CD14-positive monocyte (primary cell): ENCODE results near the gene DZANK1. TPM values are rescaled to one million over a fixed set of nuclear protein-coding genes. Genes with fewer than 3 reads are reported as not detected.
A peak's percentile ranks its signal among the peaks of the same experiment; 100 is the strongest.

Experiments
- DNase-seq, 3 donors: peaks; one replicate each; pipeline ENCODE4 v3.0.0-alpha.2; 2011 to 2022
- H2AFZ ChIP-seq: 2 replicates; pipeline ENCODE4 v1.6.0; 2012; ENCODE audit warnings: mild to moderate bottlenecking, low read depth, low read length, inconsistent platforms; ENCODE audit not compliant: insufficient read depth, poor library complexity, severe bottlenecking
- H3K27ac ChIP-seq, 2 donors: 1 replicate in 1 of 2; 2 replicates in 1 of 2; pipeline ENCODE4 v1.5.1; 2012 to 2013; ENCODE audit warnings: low read length in 2 of 2, control low read depth in 1 of 2, inconsistent platforms in 1 of 2, low read depth in 1 of 2, mild to moderate bottlenecking in 1 of 2
- H3K27me3 ChIP-seq, 2 donors: one replicate each; pipeline versions ENCODE4 v1.6.0 to v1.6.1; 2011 to 2013; ENCODE audit warnings: low read length in 2 of 2; ENCODE audit not compliant: control insufficient read depth in 2 of 2, insufficient read depth in 2 of 2
- H3K36me3 ChIP-seq, 2 donors: replicated peaks in 1 of 2; 1 replicate in 1 of 2; 2 replicates in 1 of 2; pipeline versions ENCODE4 v1.5.1 to v1.6.1; 2012 to 2013; ENCODE audit warnings: low read length in 2 of 2, control low read depth in 1 of 2, inconsistent platforms in 1 of 2, mild to moderate bottlenecking in 1 of 2; ENCODE audit not compliant: insufficient read depth in 2 of 2, control insufficient read depth in 1 of 2
- H3K4me1 ChIP-seq, 2 donors: 1 replicate in 1 of 2; 2 replicates in 1 of 2; pipeline versions ENCODE4 v1.5.1 to v1.6.1; 2012 to 2013; ENCODE audit warnings: low read length in 2 of 2, control low read depth in 1 of 2, inconsistent platforms in 1 of 2, mild to moderate bottlenecking in 1 of 2, moderate library complexity in 1 of 2; ENCODE audit not compliant: insufficient read depth in 2 of 2, control insufficient read depth in 1 of 2
- H3K4me2 ChIP-seq: replicated peaks from 2 replicates; pipeline ENCODE3; 2012; ENCODE audit warnings: low read length, moderate library complexity, mild to moderate bottlenecking; ENCODE audit not compliant: poor library complexity, severe bottlenecking; ENCODE audit errors: extremely low read depth
- H3K4me3 ChIP-seq, 3 experiments: fragments of 200-600 bp in 1 of 3; sonication (generic) in 1 of 3; replicated peaks in 1 of 3; 1 replicate in 2 of 3; 2 replicates in 1 of 3; pipeline ENCODE4 v1.5.1; 2011 to 2013; ENCODE audit warnings: low read length in 3 of 3, mild to moderate bottlenecking in 3 of 3, control low read depth in 2 of 3, low read depth in 2 of 3, inconsistent platforms in 1 of 3, moderate library complexity in 1 of 3
- H3K79me2 ChIP-seq: 2 replicates; pipeline ENCODE4 v1.6.0; 2012; ENCODE audit warnings: mild to moderate bottlenecking, control low read depth, inconsistent platforms, low read length, moderate library complexity; ENCODE audit not compliant: insufficient read depth
- H3K9ac ChIP-seq: 2 replicates; pipeline ENCODE4 v1.6.0; 2017; ENCODE audit warnings: low read length, mild to moderate bottlenecking; ENCODE audit not compliant: insufficient read depth, poor library complexity, severe bottlenecking
- H3K9me3 ChIP-seq, 2 donors: replicated peaks in 1 of 2; 1 replicate in 1 of 2; 2 replicates in 1 of 2; pipeline versions ENCODE4 v1.5.1 to v1.6.1; 2012 to 2013; ENCODE audit warnings: low read length in 2 of 2, control low read depth in 1 of 2; ENCODE audit not compliant: control insufficient read depth in 1 of 2, insufficient read depth in 1 of 2
- H4K20me1 ChIP-seq: 2 replicates; pipeline ENCODE4 v1.6.0; 2012; ENCODE audit warnings: mild to moderate bottlenecking, low read length, control low read depth, moderate library complexity; ENCODE audit not compliant: insufficient read depth
- H3K27ac Mint-ChIP-seq, 7 donors: one replicate each; pipeline ENCODE4 v1.8.0; 2020; ENCODE audit warnings: mild to moderate bottlenecking in 7 of 7, mixed read lengths in 7 of 7, moderate library complexity in 6 of 7, inconsistent platforms in 2 of 7
- H3K27me3 Mint-ChIP-seq, 3 donors: one replicate each; pipeline ENCODE4 v1.8.0; 2021 to 2022; ENCODE audit warnings: low read depth in 3 of 3, mild to moderate bottlenecking in 3 of 3, mixed read lengths in 3 of 3, moderate library complexity in 3 of 3, inconsistent platforms in 1 of 3
- H3K36me3 Mint-ChIP-seq, 2 donors: one replicate each; pipeline ENCODE4 v1.8.0; 2020; ENCODE audit warnings: mixed read lengths in 2 of 2, inconsistent platforms in 1 of 2, mild to moderate bottlenecking in 1 of 2
- H3K4me1 Mint-ChIP-seq: one replicate; pipeline ENCODE4 v1.8.0; 2020; ENCODE audit warnings: mild to moderate bottlenecking, mixed read lengths
- H3K4me3 Mint-ChIP-seq, 2 donors: one replicate each; pipeline ENCODE4 v1.8.0; 2020; ENCODE audit warnings: mild to moderate bottlenecking in 2 of 2, mixed read lengths in 2 of 2, moderate library complexity in 1 of 2
- H3K9me3 Mint-ChIP-seq, 7 donors: one replicate each; pipeline ENCODE4 v1.8.0; 2020 to 2022; ENCODE audit warnings: mixed read lengths in 7 of 7, mild to moderate bottlenecking in 6 of 7, moderate library complexity in 6 of 7, inconsistent platforms in 2 of 7
- CTCF ChIP-seq: fragments of 200-600 bp; IDR thresholded peaks from one replicate; pipeline ENCODE4 v1.8.0; 2022; ENCODE audit warnings: antibody characterized with exemption, mild to moderate bottlenecking
- WGBS: methylation state at CpG from one replicate; pipeline ENCODE4 v1.1.5; 2013; ENCODE audit warnings: missing lambda C conversion rate; ENCODE audit not compliant: insufficient coverage; 5-methylcytosine and 5-hydroxymethylcytosine counted together
- intact Hi-C, 2 donors: fragments of 100-400 bp; cut with micrococcal nuclease; formaldehyde crosslinking; loops; one replicate each; pipeline versions ENCODE4 v1.15.0 to v1.15.1; 2023
- polyA plus RNA-seq, 3 donors: library from polyadenylated mRNA; depleted of rRNA in 1 of 3; unstranded in 2 of 3; stranded (reverse) in 1 of 3; fragments of 300-500 nt in 2 of 3; fragments of >200 nt in 1 of 3; fragmentation: Illumina TruSeq in 2 of 3; gene quantifications; 1 replicate in 2 of 3; 2 replicates in 1 of 3; pipeline ENCODE4 v1.2.3, GENCODE V29; 2012 to 2021

The DZANK1 gene
- polyA plus RNA-seq, 3 donors, result 0.17 to 1.3 (median 0.69) TPM

GRCh38 chr20:18443886-18444285 is 22.9 kb downstream of the DZANK1 start:
- H3K27ac Mint-ChIP-seq, result no peak overlapping the region
- H3K4me2 ChIP-seq, result no peak overlapping the region
- H3K4me3 Mint-ChIP-seq, result no peak overlapping the region
- no peak overlapping the region for H3K27ac ChIP-seq
- no peaks in the 10 kb centered on the region for H3K79me2 ChIP-seq
- no peaks in the 10 kb centered on the region for H3K9me3 Mint-ChIP-seq
- no peaks in the 10 kb centered on the region for H4K20me1 ChIP-seq
- DNase-seq, result no peak
- H3K4me1 ChIP-seq, result no peaks in the 10 kb centered on the region
- H3K9ac ChIP-seq, result no peak overlapping the region
- H3K9me3 ChIP-seq, result no peaks in the 10 kb centered on the region
- H2AFZ ChIP-seq, result no peak overlapping the region
- no peaks in the 10 kb centered on the region for H3K27me3 ChIP-seq
- H3K36me3 Mint-ChIP-seq, result no peaks in the 10 kb centered on the region
- no peak for TF ChIP-seq CTCF
- no peaks in the 10 kb centered on the region for H3K36me3 ChIP-seq
- intact Hi-C loops, result no loop called here
- 85% methylated on average over 2 of the region's 4 CpGs for WGBS
- H3K27me3 Mint-ChIP-seq, result peaks cover 0 to 4% (median 0%) of the 10 kb centered on the region in 3 donors
- no peak overlapping the region for H3K4me3 ChIP-seq
- H3K4me1 Mint-ChIP-seq, result no peaks in the 10 kb centered on the region

GRCh38 chr20:18440403-18440802 is 26.4 kb downstream of the DZANK1 start:
- H3K36me3 Mint-ChIP-seq, result no peaks in the 10 kb centered on the region
- H3K4me1 ChIP-seq, result peaks cover 4 to 7% of the 10 kb centered on the region in 2 donors
- intact Hi-C loops, result no loop called here
- no peak for TF ChIP-seq CTCF
- 71% methylated on average over 1 of the region's 1 CpG for WGBS
- peaks cover 0 to 2% (median 0%) of the 10 kb centered on the region in 3 donors for H3K27me3 Mint-ChIP-seq
- no peak overlapping the region for H3K27ac ChIP-seq
- peaks cover 0 to 5% (median 0%) of the 10 kb centered on the region in 7 donors for H3K9me3 Mint-ChIP-seq
- no peaks in the 10 kb centered on the region for H3K9me3 ChIP-seq
- peak overlapping the region in 1 of 7 donors; percentile 73 for H3K27ac Mint-ChIP-seq
- no peak overlapping the region for H3K4me2 ChIP-seq
- no peaks in the 10 kb centered on the region for H3K27me3 ChIP-seq
- H3K4me3 Mint-ChIP-seq, result no peak overlapping the region
- H3K9ac ChIP-seq, result no peak overlapping the region
- H2AFZ ChIP-seq, result no peak overlapping the region
- H3K4me3 ChIP-seq, result no peak overlapping the region
- no peaks in the 10 kb centered on the region for H3K36me3 ChIP-seq
- H4K20me1 ChIP-seq, result no peaks in the 10 kb centered on the region
- no peaks in the 10 kb centered on the region for H3K79me2 ChIP-seq
- DNase-seq, result no peak
- peaks cover 8% of the 10 kb centered on the region for H3K4me1 Mint-ChIP-seq
